CD4-positive, alpha-beta T cell treated with Interferon alpha-2 for 1 hour (primary cell): ENCODE measurements around the gene PPIL1.

Experiments used
- DNase-seq, 2 donors: peaks; one replicate each; pipeline ENCODE4 v3.0.0-alpha.2; 2020 to 2022

PPIL1 gene

GRCh38 chr6:36833182-36833789, 41.3 kb downstream of the PPIL1 start:
- no peak for DNase-seq

- DNase-seq, result no peak
Measured at GRCh38 chr6:36832313-36832712, 42.3 kb downstream of the PPIL1 start.

- DNase-seq, result no peak
Measured at GRCh38 chr6:36830577-36830976, 44.0 kb downstream of the PPIL1 start.

GRCh38 chr6:36829919-36830544, 44.6 kb downstream of the PPIL1 start:
- DNase-seq, result no peak

GRCh38 chr6:36827261-36828079, 47.1 kb downstream of the PPIL1 start:
- peak in 1 of 2 donors; percentile 18 for DNase-seq

GRCh38 chr6:36826520-36827227, 47.9 kb downstream of the PPIL1 start:
- no peak for DNase-seq

GRCh38 chr6:36825994-36826393, 48.6 kb downstream of the PPIL1 start:
- DNase-seq, result no peak

- no peak for DNase-seq
Measured at GRCh38 chr6:36825452-36825851, 49.2 kb downstream of the PPIL1 start.

- no peak for DNase-seq
Measured at GRCh38 chr6:36824253-36824652, 50.4 kb downstream of the PPIL1 start.

- DNase-seq, result no peak
Measured at GRCh38 chr6:36823421-36824096, 51.0 kb downstream of the PPIL1 start.

GRCh38 chr6:36822506-36823269, 51.9 kb downstream of the PPIL1 start:
- DNase-seq, result no peak

GRCh38 chr6:36821581-36822335, 52.8 kb downstream of the PPIL1 start:
- DNase-seq, result no peak

GRCh38 chr6:36820700-36821580, 53.7 kb downstream of the PPIL1 start:
- DNase-seq, result no peak

GRCh38 chr6:36818756-36819155, 55.8 kb downstream of the PPIL1 start:
- DNase-seq, result no peak

- no peak for DNase-seq
Measured at GRCh38 chr6:36817847-36818246, 56.8 kb downstream of the PPIL1 start.

- DNase-seq, result no peak
Measured at GRCh38 chr6:36817176-36817817, 57.3 kb downstream of the PPIL1 start.

GRCh38 chr6:36815962-36816735, 58.5 kb downstream of the PPIL1 start:
- no peak for DNase-seq

GRCh38 chr6:36814249-36814648, 60.4 kb downstream of the PPIL1 start:
- no peak for DNase-seq

GRCh38 chr6:36813526-36813925, 61.1 kb downstream of the PPIL1 start:
- no peak for DNase-seq
